Kidney capillary endothelial cell (primary cell): Measurements from ENCODE around the gene MATN1.

Experiments
- DNase-seq: peaks from one replicate; pipeline ENCODE4 v3.0.0-alpha.2; 2018; ENCODE audit warnings: low spot score

The MATN1 gene

DNA sequence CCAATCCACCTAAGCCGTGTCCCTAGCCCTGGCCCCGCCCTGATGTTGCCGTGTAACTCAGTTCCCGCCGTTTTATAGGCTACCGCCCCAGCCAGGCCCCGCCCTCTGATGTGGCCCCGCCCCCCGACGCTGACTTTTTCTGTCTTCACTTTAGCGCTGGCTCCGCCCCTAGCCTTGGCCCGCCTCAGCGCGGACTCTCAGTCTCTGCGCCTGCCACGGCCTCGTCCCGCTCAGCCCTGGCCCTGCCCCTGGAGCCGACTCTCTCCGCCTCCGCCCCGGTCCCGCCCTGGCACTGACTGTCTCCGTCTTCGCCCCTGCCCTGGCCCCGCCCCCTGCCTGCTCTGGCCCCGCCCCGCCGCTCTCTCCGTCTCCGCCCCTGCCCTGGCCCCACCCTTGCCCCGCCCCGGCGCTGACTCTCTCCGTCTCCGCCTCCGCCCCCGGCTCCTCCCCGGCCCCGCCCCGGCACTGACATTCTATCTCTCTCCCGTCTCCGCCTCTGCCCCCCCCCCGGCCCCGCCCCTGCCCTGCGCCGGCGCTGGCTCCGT, 5.2 kb downstream of the MATN1 start:
- peak; percentile 97 for DNase-seq

GRCh38 chr1:30716646-30717045, 6.7 kb downstream of the MATN1 start:
- DNase-seq = no peak

GRCh38 chr1:30715886-30716285, 7.5 kb downstream of the MATN1 start:
- DNase-seq = no peak

DNA sequence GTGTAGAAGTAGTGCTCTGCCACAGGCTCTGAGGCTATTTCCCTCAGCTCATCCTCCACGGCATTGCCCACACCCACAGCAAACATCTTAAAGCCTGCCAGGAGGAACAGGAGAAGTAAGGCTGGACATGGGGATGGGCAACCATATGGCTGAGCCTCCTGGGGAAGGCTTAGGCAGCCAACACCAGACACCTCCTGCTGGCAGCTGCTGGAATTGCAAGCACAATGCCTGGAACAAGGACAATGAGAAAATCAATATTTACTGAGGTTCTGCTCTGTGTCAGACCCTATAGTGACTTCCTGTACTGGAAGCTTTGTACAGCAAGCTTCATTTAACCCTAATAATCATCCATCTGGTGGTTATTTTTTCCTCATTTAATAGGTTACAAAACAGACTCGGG, 8.2 kb downstream of the MATN1 start:
- DNase-seq = no peak

- DNase-seq = no peak
Measured at GRCh38 chr1:30714536-30715090, 8.8 kb downstream of the MATN1 start.

DNA sequence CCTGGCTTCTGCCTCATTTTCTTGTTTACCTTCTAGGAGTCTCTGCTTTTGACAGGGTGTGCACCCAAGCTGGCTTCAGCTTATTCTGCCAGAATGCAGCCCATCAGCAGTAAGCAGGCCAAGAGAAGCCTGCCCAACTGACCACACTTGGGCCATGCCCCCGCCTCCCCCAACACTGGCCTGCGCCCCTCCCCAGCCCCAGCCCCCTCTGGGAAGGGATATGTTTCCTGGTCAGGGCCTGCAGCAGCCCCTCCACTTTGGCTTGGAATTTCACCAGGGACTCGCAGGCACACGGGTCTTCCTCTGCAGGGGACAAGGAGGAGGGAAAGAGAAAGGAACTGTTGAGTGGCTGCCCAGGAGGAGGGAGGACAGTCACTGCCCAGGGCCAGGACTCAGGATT, 9.4 kb downstream of the MATN1 start:
- no peak for DNase-seq

GRCh38 chr1:30713311-30713710, 10.1 kb downstream of the MATN1 start:
- no peak for DNase-seq

GRCh38 chr1:30712583-30712982, 10.8 kb downstream of the MATN1 start:
- DNase-seq = no peak

GRCh38 chr1:30710407-30710806, 13.0 kb downstream of the MATN1 start:
- no peak for DNase-seq

- DNase-seq = no peak
Measured at GRCh38 chr1:30708361-30708728, 15.0 kb downstream of the MATN1 start.

- DNase-seq = peak; percentile 57
Measured at GRCh38 chr1:30707412-30708360, 15.7 kb downstream of the MATN1 start.

DNA sequence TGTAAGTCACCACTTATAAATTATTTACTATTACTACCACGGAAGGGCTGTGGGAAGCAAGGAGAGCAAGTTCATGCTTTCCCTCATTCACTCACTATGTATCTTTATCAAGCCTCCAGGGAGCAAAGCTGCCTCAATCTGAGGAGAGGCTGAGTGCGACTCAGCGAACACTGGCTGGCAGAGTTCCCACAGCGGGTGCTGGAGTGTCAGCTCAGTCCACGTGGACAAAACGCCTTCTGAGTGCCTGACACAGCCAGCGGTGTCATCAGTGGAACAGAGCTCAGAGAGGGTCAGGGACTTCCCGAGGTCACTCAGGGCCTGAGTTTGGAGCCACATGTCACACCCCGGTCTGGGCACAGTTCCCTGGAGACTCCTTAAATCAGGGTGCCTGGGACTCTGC, 16.9 kb downstream of the MATN1 start:
- DNase-seq = no peak

- DNase-seq = no peak
Measured at GRCh38 chr1:30705698-30706097, 17.7 kb downstream of the MATN1 start.

GRCh38 chr1:30704765-30705509, 18.4 kb downstream of the MATN1 start:
- DNase-seq = no peak

DNA sequence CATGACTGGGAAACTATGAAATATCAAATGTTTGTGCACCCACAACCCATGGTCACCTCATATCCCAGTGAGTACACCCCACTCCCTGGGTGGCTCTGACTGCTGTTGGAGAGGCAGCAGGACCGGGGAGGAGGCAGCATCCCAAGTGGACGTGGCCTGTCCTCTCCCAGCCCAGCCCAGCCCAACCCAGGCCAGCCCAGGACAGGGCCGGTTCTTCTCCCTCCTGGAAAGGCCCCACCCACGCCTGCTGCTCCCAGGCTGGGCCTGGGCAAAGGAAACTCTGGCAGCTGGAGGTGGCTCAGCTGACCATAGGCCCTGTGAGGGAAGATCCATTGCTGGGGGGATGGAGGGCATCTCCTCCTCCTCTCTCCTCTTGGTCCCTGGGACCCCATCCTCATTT, 19.1 kb downstream of the MATN1 start:
- no peak for DNase-seq

DNA sequence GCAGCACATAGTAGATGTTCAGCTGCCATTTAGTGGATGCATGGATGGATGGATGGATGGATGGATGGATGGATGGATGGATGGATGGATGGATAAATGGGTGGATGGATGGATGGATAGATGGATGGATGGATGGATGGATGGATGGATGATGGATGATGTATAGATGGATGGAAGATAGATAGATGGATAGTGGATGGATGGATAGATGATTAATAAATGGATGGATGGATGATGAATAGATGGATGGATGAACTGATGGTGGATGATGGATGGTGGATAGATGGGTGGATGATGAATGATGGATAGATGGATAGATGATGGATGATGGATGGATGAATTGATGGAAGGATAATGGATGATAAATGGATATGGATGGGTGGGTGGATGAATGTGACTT, 20.6 kb downstream of the MATN1 start:
- DNase-seq = no peak

DNA sequence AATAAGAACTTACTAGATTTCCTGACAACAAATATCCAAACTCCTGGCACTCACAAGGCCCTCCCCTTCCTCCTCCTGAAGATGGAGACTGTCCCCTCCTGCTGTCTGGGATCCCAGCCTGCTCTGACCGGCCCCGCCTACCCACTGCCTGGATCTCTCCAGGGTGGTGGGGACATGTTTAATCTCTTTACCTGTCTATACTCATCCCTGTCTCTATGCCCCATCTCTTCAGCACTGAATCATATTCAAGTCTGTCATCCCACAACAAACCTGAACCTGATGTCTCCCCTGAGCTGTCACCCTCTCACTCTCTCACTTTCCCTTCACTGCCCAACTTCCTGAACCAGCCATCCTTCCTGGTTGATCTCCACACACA, 22.1 kb downstream of the MATN1 start:
- peak; percentile 39 for DNase-seq

- DNase-seq = no peak
Measured at GRCh38 chr1:30700528-30701257, 22.7 kb downstream of the MATN1 start.

GRCh38 chr1:30699762-30700161, 23.6 kb downstream of the MATN1 start:
- no peak for DNase-seq

- DNase-seq = no peak
Measured at GRCh38 chr1:30698401-30698981, 24.9 kb downstream of the MATN1 start.

DNA sequence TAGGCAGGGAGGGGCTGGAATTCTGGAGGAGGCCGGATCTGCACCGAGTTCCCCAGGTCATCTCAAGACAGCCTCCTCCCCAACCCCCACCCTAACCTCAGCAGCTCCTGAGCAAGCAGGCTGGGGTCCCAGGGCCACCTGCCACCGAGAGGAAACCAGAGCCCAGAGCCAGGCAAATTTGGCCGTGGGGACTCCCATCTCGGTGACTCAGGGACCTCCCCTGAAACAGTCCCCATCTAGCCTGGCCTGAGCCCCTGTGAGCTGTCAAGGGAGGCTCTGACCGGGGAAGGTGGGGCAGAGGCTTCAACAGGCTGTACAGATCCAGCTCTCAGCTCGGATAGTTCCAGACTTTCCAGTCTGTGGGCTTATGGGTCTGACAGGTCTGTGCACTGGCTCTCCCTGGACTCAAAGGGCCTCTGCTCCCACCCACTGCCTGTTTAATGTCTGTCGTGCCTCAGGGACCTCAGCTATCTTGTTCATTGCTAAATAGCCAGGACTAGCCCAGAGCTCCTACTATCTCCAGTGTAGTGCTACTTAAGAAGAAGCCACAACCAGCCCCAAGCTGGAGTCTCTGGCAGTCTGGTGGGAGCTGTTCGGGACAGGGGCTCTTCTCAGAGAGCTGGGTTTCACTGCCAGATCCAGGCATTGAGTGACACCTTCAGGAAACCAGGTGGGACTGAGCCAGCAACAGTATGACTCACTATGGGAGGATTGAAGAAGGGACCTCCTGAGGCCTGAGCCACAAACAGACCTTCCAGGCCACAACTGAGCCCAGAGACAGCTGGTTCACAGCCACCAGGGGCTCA, 25.6 kb downstream of the MATN1 start:
- DNase-seq = no peak
